Measurements from ENCODE around the gene ADGRF4.

ADGRF4 gene, protein sequence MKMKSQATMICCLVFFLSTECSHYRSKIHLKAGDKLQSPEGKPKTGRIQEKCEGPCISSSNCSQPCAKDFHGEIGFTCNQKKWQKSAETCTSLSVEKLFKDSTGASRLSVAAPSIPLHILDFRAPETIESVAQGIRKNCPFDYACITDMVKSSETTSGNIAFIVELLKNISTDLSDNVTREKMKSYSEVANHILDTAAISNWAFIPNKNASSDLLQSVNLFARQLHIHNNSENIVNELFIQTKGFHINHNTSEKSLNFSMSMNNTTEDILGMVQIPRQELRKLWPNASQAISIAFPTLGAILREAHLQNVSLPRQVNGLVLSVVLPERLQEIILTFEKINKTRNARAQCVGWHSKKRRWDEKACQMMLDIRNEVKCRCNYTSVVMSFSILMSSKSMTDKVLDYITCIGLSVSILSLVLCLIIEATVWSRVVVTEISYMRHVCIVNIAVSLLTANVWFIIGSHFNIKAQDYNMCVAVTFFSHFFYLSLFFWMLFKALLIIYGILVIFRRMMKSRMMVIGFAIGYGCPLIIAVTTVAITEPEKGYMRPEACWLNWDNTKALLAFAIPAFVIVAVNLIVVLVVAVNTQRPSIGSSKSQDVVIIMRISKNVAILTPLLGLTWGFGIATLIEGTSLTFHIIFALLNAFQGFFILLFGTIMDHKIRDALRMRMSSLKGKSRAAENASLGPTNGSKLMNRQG

GRCh38 chr6:47698342-47698787 is at the start of gene ADGRF4:
Gene ADGRF4, plus strand, starts transcription at chr6:47698580. Its CDS starts 8,666 bp downstream, at chr6:47707246.
- H3K36me3 ChIP-seq (replicated peaks; ENCODE audit: insufficient read depth, low read length), result no peaks in the 10 kb centered on the region
- peaks cover 4% of the 10 kb centered on the region; the same call in 1 of the 2 replicates for H3K27me3 ChIP-seq (replicated peaks; ENCODE audit: insufficient read depth, low read length)
- no peak within 1 kb of the TSS for H3K27ac ChIP-seq (ENCODE audit: low read length)
- DNase-seq, result no peak
- no peaks in the 10 kb centered on the region for H3K9me3 ChIP-seq (replicated peaks; ENCODE audit: insufficient read depth, low read length)
- no peak within 1 kb of the TSS for H3K4me2 ChIP-seq (ENCODE audit: low read depth, low read length)
- no peaks in the 10 kb centered on the region for H3K9me2 ChIP-seq (replicated peaks; ENCODE audit: insufficient read depth, low read length)
- TF ChIP-seq, protein P1, sequence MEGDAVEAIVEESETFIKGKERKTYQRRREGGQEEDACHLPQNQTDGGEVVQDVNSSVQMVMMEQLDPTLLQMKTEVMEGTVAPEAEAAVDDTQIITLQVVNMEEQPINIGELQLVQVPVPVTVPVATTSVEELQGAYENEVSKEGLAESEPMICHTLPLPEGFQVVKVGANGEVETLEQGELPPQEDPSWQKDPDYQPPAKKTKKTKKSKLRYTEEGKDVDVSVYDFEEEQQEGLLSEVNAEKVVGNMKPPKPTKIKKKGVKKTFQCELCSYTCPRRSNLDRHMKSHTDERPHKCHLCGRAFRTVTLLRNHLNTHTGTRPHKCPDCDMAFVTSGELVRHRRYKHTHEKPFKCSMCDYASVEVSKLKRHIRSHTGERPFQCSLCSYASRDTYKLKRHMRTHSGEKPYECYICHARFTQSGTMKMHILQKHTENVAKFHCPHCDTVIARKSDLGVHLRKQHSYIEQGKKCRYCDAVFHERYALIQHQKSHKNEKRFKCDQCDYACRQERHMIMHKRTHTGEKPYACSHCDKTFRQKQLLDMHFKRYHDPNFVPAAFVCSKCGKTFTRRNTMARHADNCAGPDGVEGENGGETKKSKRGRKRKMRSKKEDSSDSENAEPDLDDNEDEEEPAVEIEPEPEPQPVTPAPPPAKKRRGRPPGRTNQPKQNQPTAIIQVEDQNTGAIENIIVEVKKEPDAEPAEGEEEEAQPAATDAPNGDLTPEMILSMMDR (IDR thresholded peaks at IDR 0.05; ENCODE audit: low read length), result no peak
- TF ChIP-seq EZH2phosphoT487 (IDR thresholded peaks at IDR 0.05; ENCODE audit: low read length) (no peak), EZH2 (optimal IDR thresholded peaks at IDR 0.05; ENCODE audit: low read depth, low read length) (no peak)
- no peaks in the 10 kb centered on the region for H3K79me2 ChIP-seq (ENCODE audit: low read length)
- no peak within 1 kb of the TSS for H2AFZ ChIP-seq (ENCODE audit: low read length)
- no peaks in the 10 kb centered on the region for H3K4me1 ChIP-seq (ENCODE audit: low read length)
- H3K9ac ChIP-seq (ENCODE audit: low read length), result no peak within 1 kb of the TSS
- H3F3A ChIP-seq (ENCODE audit: insufficient read depth, low read length), result no peaks in the 10 kb centered on the region
- no peaks in the 10 kb centered on the region for H4K20me1 ChIP-seq (ENCODE audit: insufficient read depth, low read length)
- H3K4me3 ChIP-seq (ENCODE audit: low read length), result no peak within 1 kb of the TSS

- TF ChIP-seq, protein P1 (IDR thresholded peaks at IDR 0.05; ENCODE audit: low read length), result no peak
- TF ChIP-seq EZH2phosphoT487 (IDR thresholded peaks at IDR 0.05; ENCODE audit: low read length) (no peak), EZH2 (optimal IDR thresholded peaks at IDR 0.05; ENCODE audit: low read depth, low read length) (no peak)
- Histone ChIP-seq H3K27ac (ENCODE audit: low read length) (no peak overlapping the region), H3K9ac (ENCODE audit: low read length) (no peak overlapping the region), H2AFZ (ENCODE audit: low read length) (no peak overlapping the region), H3K9me3 (replicated peaks; ENCODE audit: insufficient read depth, low read length) (no peaks in the 10 kb centered on the region), H3K4me1 (ENCODE audit: low read length) (no peaks in the 10 kb centered on the region), H3K9me2 (replicated peaks; ENCODE audit: insufficient read depth, low read length) (no peaks in the 10 kb centered on the region), H3K27me3 (replicated peaks; ENCODE audit: insufficient read depth, low read length) (no peaks in the 10 kb centered on the region), H3F3A (ENCODE audit: insufficient read depth, low read length) (no peaks in the 10 kb centered on the region), H3K79me2 (ENCODE audit: low read length) (no peaks in the 10 kb centered on the region), H3K4me3 (ENCODE audit: low read length) (no peak overlapping the region), H3K36me3 (replicated peaks; ENCODE audit: insufficient read depth, low read length) (no peaks in the 10 kb centered on the region), H3K4me2 (ENCODE audit: low read depth, low read length) (no peak overlapping the region), H4K20me1 (ENCODE audit: insufficient read depth, low read length) (no peaks in the 10 kb centered on the region)
- DNase-seq, result no peak
These were observed 47.6 kb upstream of the ADGRF4 start for GRCh38 chr6:47650553-47651432.

- Histone ChIP-seq H3K4me3 (ENCODE audit: low read length) (no peak overlapping the region), H3K4me1 (ENCODE audit: low read length) (no peaks in the 10 kb centered on the region), H3K79me2 (ENCODE audit: low read length) (no peaks in the 10 kb centered on the region), H2AFZ (ENCODE audit: low read length) (no peak overlapping the region), H3K27me3 (replicated peaks; ENCODE audit: insufficient read depth, low read length) (no peaks in the 10 kb centered on the region), H3K9me3 (replicated peaks; ENCODE audit: insufficient read depth, low read length) (no peaks in the 10 kb centered on the region), H3K9ac (ENCODE audit: low read length) (no peak overlapping the region), H4K20me1 (ENCODE audit: insufficient read depth, low read length) (no peaks in the 10 kb centered on the region), H3K4me2 (ENCODE audit: low read depth, low read length) (no peak overlapping the region), H3K27ac (ENCODE audit: low read length) (no peak overlapping the region), H3K36me3 (replicated peaks; ENCODE audit: insufficient read depth, low read length) (no peaks in the 10 kb centered on the region), H3K9me2 (replicated peaks; ENCODE audit: insufficient read depth, low read length) (no peaks in the 10 kb centered on the region), H3F3A (ENCODE audit: insufficient read depth, low read length) (no peaks in the 10 kb centered on the region)
- TF ChIP-seq, protein P1 (IDR thresholded peaks at IDR 0.05; ENCODE audit: low read length), result no peak
- no peak for DNase-seq
These were observed 46.9 kb upstream of the ADGRF4 start for GRCh38 chr6:47651505-47651944.
